Fibroblast of skin of left quadriceps (primary cell): ENCODE data around the gene MCM8.

Experiments
- DNase-seq, 2 experiments: peaks; one replicate each; pipeline ENCODE4 v3.0.0-alpha.2; 2013; ENCODE audit warnings: low read depth in 2 of 2

The MCM8 gene

DNA sequence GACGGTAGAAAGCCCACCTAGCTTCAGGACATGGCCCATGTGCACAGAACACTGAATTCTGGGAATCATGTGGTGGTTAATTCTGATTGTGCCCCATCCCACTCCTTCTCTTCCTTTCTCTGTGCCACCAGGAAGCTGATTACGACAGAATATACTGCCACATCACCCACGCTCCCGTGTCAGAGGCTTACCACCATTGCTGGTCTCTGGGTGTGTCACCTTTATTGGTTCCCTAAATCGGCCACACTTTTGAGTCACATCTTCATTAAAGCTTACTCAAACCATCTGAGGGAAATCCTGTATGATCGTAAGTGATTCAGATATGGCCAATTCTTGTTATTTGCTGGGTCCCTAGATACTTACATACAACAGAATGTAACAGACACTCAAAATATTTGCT lies 3.2 kb upstream of the MCM8 start:
- no peak for DNase-seq

- DNase-seq: no peak
Observed at GRCh38 chr20:5949943-5950270, 545 bp upstream of the MCM8 start.

- no peak for DNase-seq
Observed at GRCh38 chr20:5967469-5967868, 17.0 kb downstream of the MCM8 start.

- no peak for DNase-seq
Observed at GRCh38 chr20:5968462-5968861, 18.0 kb downstream of the MCM8 start.

DNA sequence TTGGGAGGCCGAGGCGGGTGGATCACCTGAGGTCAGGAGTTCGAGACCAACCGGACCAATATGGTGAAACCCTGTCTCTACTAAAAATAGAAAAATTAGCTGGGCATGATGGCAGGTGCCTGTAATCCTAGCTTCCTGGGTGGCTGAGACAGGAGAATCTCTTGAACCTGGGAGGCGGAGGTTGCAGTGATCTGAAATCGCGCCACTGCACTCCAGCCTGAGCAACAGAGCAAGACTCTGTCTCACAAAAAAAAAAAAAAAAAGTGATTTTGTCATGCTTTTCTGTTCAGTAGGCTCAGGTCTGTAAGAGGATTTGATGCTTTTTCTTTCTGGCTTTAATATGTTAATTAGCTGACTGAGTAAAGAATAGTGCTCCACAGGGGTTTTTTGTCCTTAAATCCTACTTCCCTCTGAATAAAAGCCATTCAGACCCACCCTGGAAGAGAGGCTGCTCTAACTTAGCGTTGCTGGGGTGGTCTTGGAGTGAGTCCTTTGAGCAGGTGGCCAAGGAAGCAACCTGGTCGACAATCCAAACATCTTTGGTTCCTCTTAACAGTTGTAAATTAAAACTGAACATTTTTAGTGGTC lies 19.0 kb downstream of the MCM8 start:
- no peak for DNase-seq

GRCh38 chr20:5969940-5970339 lies 19.5 kb downstream of the MCM8 start:
- DNase-seq: no peak

DNA sequence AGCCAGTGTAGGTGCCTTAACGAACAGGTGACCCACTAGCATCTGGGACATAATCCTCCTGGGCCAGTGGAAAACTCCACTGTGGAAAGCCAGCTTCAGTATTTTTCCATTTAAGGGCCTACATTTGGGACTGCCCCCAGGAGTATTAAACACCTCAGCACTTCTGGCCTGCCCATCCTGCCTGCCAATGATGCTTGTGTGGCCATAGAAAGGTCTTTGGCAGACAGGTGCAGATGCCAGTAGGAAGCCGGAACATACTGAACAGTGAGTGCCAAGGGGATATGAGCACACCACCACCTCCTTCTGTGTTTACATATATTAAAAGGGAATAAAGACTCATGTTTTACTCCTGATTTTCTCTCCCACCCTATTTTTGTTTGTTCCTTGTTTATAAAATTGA lies 19.9 kb downstream of the MCM8 start:
- no peak for DNase-seq

GRCh38 chr20:5971203-5971602 lies 20.8 kb downstream of the MCM8 start:
- no peak for DNase-seq

DNA sequence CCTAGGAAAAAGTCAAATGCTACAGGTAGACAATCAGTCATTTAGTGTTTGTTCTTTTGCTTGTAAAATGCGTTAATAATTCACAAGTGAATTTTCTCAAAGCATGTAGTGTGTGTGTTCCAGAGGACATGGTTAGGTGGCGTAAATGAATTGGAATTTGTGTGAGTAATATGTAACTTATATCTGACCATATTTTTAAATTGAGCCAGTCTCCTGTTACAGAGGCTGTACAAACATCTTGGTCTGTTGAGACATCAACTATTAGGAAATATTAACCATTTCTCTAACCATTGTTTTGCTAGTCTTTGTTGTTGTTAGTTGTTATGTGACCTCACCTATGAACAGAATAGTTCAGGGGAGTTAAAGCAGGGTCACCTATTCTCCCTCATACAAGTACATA lies 22.7 kb downstream of the MCM8 start:
- DNase-seq: no peak

- no peak for DNase-seq
Observed at GRCh38 chr20:5973971-5974370, 23.5 kb downstream of the MCM8 start.

DNA sequence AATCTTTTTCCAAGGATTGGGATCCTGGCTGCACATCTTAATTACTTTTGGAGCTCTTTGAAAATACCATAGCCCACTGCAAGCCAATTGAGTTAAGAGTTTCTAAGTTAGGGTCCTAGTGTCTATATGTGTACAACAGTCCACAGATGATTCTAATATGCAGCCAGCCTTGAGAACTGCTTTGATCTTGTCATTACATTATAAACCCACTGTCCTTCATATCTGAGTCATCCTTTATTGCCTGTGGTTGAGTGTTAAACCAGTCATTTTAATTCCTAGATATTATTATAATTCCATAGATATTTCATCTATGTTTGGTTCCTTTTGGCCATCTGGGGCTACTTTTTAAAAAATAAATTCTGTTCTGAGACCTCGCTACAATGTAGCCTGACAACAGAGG lies 24.1 kb downstream of the MCM8 start:
- no peak for DNase-seq

- no peak for DNase-seq
Observed at GRCh38 chr20:5975778-5976177, 25.3 kb downstream of the MCM8 start.

GRCh38 chr20:5977223-5977622 lies 26.8 kb downstream of the MCM8 start:
- no peak for DNase-seq

GRCh38 chr20:5977975-5978374 lies 27.5 kb downstream of the MCM8 start:
- DNase-seq: no peak

GRCh38 chr20:5979801-5980200 lies 29.3 kb downstream of the MCM8 start:
- DNase-seq: no peak

GRCh38 chr20:5980720-5981538 lies 30.5 kb downstream of the MCM8 start:
- no peak for DNase-seq

GRCh38 chr20:5987383-5987782 lies 36.9 kb downstream of the MCM8 start:
- no peak for DNase-seq

DNA sequence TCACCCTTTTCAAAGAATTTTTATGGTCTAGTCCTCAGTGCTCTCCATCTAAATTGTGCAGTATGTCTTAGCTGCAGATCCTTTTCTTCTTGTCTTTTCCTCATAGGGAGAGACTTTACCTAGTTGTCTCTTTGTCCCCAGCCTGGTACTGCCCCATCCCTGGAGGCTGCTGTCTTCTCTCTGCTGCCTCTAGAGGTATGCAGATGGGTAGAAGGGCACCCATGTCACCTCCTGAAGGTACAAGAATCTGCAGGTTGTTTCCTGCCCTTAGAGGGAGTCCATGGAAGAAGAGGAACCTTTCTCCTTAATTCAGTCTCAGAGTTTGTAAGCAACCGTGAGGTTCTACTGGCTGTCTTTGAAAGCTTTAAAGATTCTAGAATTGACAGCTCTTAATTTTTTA lies 39.1 kb downstream of the MCM8 start:
- no peak for DNase-seq

DNA sequence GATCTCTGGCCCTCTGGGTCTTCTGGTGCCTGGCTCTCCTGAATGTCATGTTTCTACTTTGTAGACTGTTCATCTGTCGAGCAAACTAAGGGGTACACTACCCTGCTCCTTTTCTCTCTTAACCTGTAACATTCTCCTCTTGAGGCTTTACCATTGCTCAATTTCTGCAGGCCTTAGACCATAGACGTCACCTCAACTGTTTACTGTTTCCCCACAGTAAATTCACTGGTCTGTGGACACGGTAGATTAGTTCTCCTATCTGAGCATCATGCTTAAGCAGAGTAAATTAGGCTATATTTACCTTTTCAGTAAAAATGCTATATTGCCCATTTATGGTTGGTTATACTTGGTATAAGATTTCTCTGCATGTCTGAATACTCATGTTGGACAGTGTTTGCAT lies 40.5 kb downstream of the MCM8 start:
- no peak for DNase-seq

GRCh38 chr20:5991623-5992441 lies 41.4 kb downstream of the MCM8 start:
- DNase-seq: no peak

DNA sequence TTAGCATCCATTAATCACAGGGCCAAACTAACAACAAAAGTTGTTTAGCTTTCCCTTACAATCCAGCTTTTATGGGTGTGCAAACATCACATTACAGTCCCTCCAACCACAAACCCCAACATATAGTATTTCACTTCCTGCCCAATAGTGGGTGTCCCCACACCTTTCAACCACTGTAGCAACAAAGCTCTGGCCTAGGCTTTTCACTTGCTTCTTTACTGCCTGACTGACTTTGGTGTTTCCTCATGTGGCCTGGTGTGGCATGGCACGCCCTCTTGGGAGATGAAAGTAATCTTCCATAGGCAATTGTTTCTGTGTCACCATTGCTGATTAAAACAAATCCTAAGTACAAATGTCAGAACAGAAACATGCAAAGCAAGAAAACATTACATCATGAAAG lies 46.3 kb downstream of the MCM8 start:
- DNase-seq: no peak

DNA sequence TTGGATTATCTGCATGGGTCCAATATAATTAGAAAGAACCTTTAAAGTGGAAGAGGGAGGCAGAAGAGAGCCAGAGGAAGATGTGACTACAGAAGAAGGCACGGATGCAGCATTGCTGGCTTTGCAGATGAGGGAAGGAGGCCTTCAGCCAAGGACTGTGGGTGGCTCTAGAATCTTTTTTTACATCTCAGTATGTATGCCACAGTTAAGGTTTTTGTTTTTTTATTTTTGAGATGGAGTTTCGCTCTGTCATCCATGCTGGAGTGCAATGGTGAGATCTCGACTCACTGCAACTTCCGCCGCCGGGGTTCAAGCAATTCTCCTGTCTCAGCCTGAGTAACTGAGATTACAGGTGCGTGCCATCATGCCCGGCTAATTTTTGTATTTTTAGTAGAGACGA lies 49.3 kb downstream of the MCM8 start:
- no peak for DNase-seq

GRCh38 chr20:6000871-6001270 lies 50.4 kb downstream of the MCM8 start:
- DNase-seq: no peak
